Thyroid gland (tissue), 4 donors: Measurements from ENCODE around the gene TMEM238.
A peak's percentile ranks its signal among the peaks of the same experiment; 100 is the strongest.

Experiments used
- POLR2A ChIP-seq, 2 donors: fragments of 450-650 bp; IDR thresholded peaks; one replicate each; pipeline ENCODE4 v1.6.1; 2017; ENCODE audit warnings: antibody characterized with exemption in 2 of 2, mild to moderate bottlenecking in 2 of 2, moderate library complexity in 1 of 2
- TF ChIP-seq, protein P1 (sequence below), 6 experiments: fragments of 200-600 bp in 3 of 6; fragments of 450-650 bp in 3 of 6; sonication (generic) in 3 of 6; IDR thresholded peaks; one replicate each; pipeline ENCODE4 v1.5.1; 2016 to 2019; ENCODE audit warnings: antibody characterized with exemption in 6 of 6, mild to moderate bottlenecking in 2 of 6, inconsistent platforms in 1 of 6, moderate library complexity in 1 of 6

DNA sequence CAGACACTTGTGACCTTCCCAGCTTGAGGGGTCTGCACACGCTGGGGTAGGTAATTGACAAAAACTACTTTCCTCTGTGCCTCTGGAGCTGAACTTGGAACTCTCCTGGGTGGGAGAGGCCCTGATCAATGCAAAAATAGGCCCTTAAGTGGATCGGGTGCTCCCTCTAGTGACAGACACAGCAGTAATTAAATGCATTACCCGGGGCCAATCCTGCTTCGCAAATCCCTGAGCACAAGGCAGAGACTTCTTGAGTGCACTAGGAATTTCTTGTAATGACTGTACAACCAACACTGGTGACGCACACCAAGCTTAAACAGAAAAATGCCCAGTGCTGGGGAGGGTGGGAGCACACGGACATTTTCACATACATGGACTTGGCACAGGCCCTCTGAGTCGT, 34.1 kb upstream of the TMEM238 start:
- TF ChIP-seq, protein P1, sequence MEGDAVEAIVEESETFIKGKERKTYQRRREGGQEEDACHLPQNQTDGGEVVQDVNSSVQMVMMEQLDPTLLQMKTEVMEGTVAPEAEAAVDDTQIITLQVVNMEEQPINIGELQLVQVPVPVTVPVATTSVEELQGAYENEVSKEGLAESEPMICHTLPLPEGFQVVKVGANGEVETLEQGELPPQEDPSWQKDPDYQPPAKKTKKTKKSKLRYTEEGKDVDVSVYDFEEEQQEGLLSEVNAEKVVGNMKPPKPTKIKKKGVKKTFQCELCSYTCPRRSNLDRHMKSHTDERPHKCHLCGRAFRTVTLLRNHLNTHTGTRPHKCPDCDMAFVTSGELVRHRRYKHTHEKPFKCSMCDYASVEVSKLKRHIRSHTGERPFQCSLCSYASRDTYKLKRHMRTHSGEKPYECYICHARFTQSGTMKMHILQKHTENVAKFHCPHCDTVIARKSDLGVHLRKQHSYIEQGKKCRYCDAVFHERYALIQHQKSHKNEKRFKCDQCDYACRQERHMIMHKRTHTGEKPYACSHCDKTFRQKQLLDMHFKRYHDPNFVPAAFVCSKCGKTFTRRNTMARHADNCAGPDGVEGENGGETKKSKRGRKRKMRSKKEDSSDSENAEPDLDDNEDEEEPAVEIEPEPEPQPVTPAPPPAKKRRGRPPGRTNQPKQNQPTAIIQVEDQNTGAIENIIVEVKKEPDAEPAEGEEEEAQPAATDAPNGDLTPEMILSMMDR (IDR thresholded peaks at IDR 0.05), result peak; percentile 29 to 81 (median 68)
- TF ChIP-seq POLR2A (IDR thresholded peaks at IDR 0.05), result no peak
